Effector CD4-positive, alpha-beta T cell (primary cell): Measurements from ENCODE around the gene TUBGCP4.
"Not testable (repeated sequence)": the region's sequence is repeated elsewhere in the genome, so short reads cannot be mapped to it uniquely, and the experiment has no call there.

ENCODE experiments used
- DNase-seq: peaks from one replicate; pipeline ENCODE4 v3.0.0-alpha.2; 2020
- total RNA-seq: gene quantifications from one replicate; lab custom pipeline; 2026; lab: John Stamatoyannopoulos, UW

TUBGCP4 gene
- total RNA-seq, result 11.8 reads per million, percentile 35 among the genes with 10 or more reads in this experiment

GRCh38 chr15:43370975-43371974 is at the start of gene TUBGCP4, which contains the start of gene ZSCAN29:
Gene TUBGCP4 (plus strand): TSS chr15:43371101. CDS start chr15:43371355, 254 bp downstream.
Gene ZSCAN29 (minus strand): TSS chr15:43371043. CDS start chr15:43369913, 1,130 bp downstream.
- peak; percentile 57 for DNase-seq

GRCh38 chr15:43325039-43325684 is 45.7 kb upstream of the TUBGCP4 start:
- no peak for DNase-seq

GRCh38 chr15:43329217-43329959 is 41.5 kb upstream of the TUBGCP4 start:
- no peak for DNase-seq

DNA sequence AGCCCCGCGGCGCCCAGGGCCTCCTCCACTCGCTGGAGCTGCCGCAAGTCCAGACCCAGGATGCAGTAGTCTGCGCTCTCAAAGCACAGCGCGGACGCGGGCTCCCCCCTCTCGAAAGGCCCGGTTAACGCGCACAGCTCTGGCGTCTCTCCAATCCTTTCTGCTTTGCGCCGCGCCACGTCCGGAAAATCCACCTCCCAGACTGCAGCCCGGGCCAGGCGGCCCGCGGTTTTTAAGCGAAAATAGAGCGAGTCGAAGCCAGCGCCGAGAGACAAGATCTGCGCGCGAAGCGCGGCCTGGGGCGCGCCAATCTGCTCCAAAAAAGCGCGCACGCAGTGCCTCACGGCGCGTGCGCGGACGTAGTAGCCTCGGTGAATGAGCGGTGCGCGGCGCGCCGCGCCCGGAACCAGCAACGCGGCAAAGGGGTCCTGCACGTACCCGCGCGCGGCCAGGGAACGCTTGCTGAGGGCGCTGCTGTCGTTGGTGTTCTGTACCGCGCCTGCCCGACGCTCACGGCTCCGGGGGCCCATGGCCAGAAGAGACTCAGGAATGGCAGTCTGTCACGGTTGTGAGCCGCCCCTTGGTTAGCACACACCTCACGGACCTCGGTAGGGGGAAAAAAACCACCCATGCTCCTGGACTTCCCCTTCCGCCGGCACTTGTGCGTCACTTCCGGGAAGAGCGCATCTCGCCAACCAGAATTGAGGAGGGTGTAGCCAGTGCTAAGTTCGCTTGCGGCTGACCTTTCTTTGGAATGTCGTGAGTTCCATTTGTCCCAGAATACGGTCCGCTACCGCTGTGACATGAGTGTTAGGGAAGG is 40.7 kb upstream of the TUBGCP4 start, which contains the start of gene LCMT2:
Gene LCMT2, minus strand, starts transcription at position 614 of the 820 bp plus-strand sequence. Its CDS starts 84 bp downstream, at position 530.
- peak; percentile 86 for DNase-seq

- DNase-seq, result no peak
Measured at GRCh38 chr15:43330780-43331087, 40.2 kb upstream of the TUBGCP4 start.

GRCh38 chr15:43346305-43346704 is 24.6 kb upstream of the TUBGCP4 start:
- DNase-seq, result no peak

- DNase-seq, result no peak
Measured at GRCh38 chr15:43347114-43347513, 23.8 kb upstream of the TUBGCP4 start.

DNA sequence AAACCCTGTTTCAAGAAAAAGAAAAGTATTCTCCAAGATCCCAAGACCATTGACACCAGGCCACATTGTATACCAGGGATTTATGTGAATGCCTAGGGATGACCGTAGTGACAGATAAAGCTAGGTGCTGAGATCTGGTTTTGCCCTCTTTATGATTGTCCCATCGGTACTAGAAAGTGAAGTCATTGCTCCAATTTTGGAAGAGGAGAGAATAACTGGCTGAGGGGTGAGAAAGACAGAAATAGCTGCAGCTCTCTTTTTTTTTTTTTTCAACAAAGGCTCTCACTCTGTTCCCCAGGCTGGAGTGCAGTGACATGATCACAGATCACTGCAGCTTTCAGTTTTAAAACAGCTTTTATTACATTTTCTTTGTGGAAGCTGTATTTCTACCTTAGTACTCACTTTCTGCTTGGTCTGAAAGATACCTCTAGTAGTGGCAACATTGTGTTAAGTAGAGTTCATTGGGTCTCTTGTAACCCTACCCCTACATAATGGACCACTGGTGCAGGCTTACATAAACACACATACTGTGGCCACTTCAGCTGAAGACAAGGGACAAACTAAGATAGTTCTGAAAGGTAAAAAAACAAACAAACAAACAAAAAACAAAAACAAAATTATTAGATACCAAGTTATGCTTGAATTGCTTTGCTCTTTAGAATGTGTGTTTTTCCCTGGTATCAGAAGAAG is 18.1 kb upstream of the TUBGCP4 start:
- DNase-seq, result no peak

- no peak for DNase-seq
Measured at GRCh38 chr15:43360821-43361220, 10.1 kb upstream of the TUBGCP4 start.

DNA sequence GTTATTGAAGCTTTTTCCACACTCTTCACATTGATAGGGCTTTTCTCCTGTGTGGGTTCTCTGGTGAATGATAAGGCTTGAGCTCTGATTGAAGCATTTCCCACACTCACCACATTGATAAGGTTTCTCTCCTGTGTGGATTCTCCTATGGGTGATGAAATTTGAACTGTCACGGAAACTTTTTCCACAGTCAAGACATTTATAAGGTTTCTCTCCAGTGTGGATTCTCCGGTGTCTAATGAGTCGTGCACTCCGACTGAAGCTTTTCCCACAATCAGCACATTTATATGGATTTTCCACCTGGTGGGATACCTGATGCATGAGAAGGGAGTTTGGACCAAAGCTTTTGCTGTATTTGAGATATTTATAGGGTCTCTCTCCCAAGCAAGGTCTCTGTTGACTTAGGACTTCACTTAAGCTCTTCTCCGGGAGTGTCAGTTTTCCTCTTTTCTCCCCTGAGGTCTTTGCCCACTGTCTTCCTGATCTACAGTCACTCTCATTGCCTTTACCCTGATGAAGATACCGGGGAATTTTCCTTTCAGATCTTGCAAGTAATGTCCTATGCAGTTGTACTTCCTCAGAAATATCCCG is 9.5 kb upstream of the TUBGCP4 start:
- DNase-seq, result no peak

DNA sequence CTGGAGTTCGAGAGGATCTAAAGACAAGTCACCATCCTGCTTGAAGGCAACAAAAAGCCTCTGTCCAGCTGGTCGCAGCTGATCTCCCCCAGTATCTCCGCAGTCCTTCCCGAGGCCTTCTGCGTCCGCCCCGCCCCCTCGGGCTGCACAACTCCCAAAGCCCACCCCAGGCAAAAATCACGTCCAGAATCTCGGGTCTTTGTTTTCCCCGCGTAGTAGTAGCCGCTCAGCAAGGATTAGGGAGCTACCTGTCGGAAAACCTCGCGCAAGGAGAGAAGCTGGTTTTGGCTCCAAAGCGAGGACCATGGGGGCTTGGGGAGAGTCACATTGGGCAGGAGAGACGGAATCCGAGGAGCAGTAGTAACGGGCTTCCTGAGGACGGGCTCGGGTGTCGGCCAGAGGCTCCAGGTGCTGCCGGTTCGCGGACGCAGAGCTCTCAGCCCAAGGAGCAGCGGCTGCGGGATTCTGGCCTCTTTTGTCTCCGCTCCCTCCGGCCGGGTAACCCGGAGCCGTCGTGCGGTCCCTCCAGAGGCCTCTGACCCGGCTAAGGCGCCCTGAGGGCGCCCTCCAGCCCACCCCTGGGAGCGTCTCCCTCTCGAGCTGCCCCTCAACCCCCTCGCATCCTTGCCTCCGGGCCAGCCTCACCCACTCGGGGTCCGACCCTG is 459 bp upstream of the TUBGCP4 start:
- peak; percentile 3 for DNase-seq

GRCh38 chr15:43376017-43376705 is 5.3 kb downstream of the TUBGCP4 start:
- DNase-seq, result peak; percentile 10

GRCh38 chr15:43378601-43379000 is 7.7 kb downstream of the TUBGCP4 start:
- no peak for DNase-seq

GRCh38 chr15:43382310-43382709 is 11.4 kb downstream of the TUBGCP4 start:
- no peak for DNase-seq

GRCh38 chr15:43383070-43383469 is 12.2 kb downstream of the TUBGCP4 start:
- DNase-seq, result no peak

DNA sequence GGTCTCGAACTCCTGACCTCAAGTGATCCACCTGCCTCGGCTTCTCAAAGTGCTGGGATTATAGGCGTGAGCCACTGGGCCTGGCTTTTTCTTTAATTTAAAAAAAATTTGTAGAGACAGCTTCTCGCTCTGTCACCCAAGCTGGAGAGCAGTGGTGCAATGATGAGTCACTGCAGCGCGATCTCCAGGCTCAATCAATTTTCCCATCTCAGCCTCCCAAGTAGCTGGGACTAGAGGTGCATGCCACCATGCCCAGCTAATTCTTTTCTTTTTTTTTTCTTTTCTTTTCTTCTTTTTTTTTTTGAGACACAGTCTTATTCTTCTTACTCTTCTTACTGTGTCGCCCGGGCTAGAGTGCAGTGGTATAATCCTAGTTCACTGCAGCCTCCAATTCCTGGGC is 19.8 kb downstream of the TUBGCP4 start:
- DNase-seq, result no peak

DNA sequence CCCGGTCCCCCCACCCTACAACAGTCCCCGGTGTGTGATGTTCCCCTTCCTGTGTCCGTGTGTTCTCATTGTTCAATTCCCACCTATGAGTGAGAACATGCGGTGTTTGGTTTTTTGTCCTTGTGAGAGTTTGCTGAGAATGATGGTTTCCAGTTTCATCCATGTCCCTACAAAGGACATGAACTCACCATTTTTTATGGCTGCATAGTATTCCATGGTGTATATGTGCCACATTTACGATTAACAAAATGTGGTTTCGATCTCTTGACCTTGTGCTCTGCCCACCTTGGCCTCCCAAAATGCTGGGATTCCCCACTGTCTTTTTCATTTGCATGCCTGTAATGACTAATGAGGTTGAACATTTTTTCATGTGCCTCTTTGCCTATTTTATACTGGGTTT is 22.7 kb downstream of the TUBGCP4 start:
- not testable (repeated sequence) for DNase-seq

DNA sequence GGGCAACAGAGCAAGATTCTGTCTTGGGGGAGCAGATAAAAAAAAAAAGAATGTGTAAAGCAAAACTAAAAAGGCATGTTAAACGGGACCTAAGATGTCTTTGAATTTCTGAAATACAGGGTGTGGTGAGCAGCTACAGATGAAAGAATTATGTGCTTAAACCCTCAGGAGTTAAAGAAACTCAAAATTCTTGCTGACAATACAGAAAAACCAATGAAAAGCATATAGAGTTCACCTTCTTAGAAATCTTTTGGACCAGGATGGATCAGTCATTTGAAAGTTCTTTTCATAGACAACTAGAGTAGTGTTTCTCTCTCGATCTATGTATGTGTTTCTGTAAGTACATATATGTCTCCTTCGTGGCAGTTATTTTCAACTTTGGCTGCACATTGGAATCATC is 31.4 kb downstream of the TUBGCP4 start:
- DNase-seq, result no peak

- DNase-seq, result no peak
Measured at GRCh38 chr15:43403616-43404015, 32.7 kb downstream of the TUBGCP4 start.

- DNase-seq, result no peak
Measured at GRCh38 chr15:43404130-43404529, 33.2 kb downstream of the TUBGCP4 start.
